BLaER1 treated with 17β-estradiol and CSF1 and Interleukin-3, amounts not matched to agents 10 nM and 100 nM (cell line): Measurements from ENCODE around the gene BNIP2.

ENCODE experiments used
- H3K27ac ChIP-seq, 11 experiments: shearing (Covaris generic); formaldehyde crosslinking; 2 replicates each; pipeline ENCODE4 v1.8.1; 2022
- H3K27me3 ChIP-seq, 11 experiments: shearing (Covaris generic); formaldehyde crosslinking; 2 replicates each; pipeline ENCODE4 v1.8.1; 2022
- H3K36me3 ChIP-seq, 11 experiments: shearing (Covaris generic); formaldehyde crosslinking; 2 replicates each; pipeline ENCODE4 v1.8.1; 2022
- H3K4me1 ChIP-seq, 10 experiments: shearing (Covaris generic); formaldehyde crosslinking; 2 replicates each; pipeline ENCODE4 v1.8.1; 2022
- H3K4me2 ChIP-seq, 11 experiments: shearing (Covaris generic); formaldehyde crosslinking; 2 replicates each; pipeline ENCODE4 v1.8.1; 2022
- H3K4me3 ChIP-seq, 10 experiments: shearing (Covaris generic); formaldehyde crosslinking; 2 replicates each; pipeline ENCODE4 v1.8.1; 2022
- H3K9ac ChIP-seq, 11 experiments: shearing (Covaris generic); formaldehyde crosslinking; 2 replicates each; pipeline ENCODE4 v1.8.1; 2022
- H3K9me3 ChIP-seq, 11 experiments: shearing (Covaris generic); formaldehyde crosslinking; replicated peaks in 1 of 11; 2 replicates each; pipeline ENCODE4 v1.8.1; 2022
- H4K20me1 ChIP-seq, 11 experiments: shearing (Covaris generic); formaldehyde crosslinking; 2 replicates each; pipeline ENCODE4 v1.8.1; 2022
- Cebpa-rat ChIP-seq, 11 experiments: shearing (Covaris generic); IDR thresholded peaks; 2 replicates each; pipeline ENCODE4 v1.8.1; 2022

The BNIP2 gene

GRCh38 chr15:59678620-59679019, 10.5 kb downstream of the BNIP2 start:
- Histone ChIP-seq H3K27me3 (no peaks in the 10 kb centered on the region), H3K4me1 (peaks cover 0 to 35% (median 6%) of the 10 kb centered on the region in 10 experiments; a peak in 13 of 20 replicates), H3K9me3 (no peaks in the 10 kb centered on the region), H3K4me3 (no peak overlapping the region), H3K36me3 (peaks cover 97 to 100% (median 98%) of the 10 kb centered on the region in 11 experiments), H3K9ac (no peak overlapping the region; a peak in 1 of 22 replicates), H4K20me1 (peaks cover 45 to 100% (median 87%) of the 10 kb centered on the region in 11 experiments), H3K4me2 (no peak overlapping the region), H3K27ac (peak overlapping the region in 5 of 11 experiments; percentile 8 to 35 (median 25); a peak in 5 of 22 replicates)
- TF ChIP-seq Cebpa-rat (IDR thresholded peaks at IDR 0.05) = no peak

DNA sequence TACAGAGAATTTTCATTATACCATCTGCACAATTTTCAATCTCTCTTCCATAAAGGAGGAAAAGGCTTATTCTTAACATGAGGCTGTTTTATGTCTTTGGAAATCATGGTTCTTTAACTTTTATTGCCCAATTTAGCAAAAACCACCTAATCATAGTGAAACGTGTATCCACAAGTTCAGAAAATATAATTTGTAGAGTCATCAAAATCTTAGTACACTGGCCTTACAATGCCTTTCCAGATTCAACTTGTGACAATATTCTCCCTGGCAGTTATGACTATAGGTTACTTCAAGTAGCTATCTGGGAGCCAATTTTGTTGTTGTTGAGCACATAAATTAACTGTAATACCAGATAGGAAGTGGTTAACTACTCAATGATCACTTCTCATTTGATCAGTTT, 10.9 kb downstream of the BNIP2 start:
- Histone ChIP-seq H4K20me1 (peaks cover 45 to 100% (median 87%) of the 10 kb centered on the region in 11 experiments), H3K4me3 (no peak overlapping the region), H3K27ac (peak overlapping the region in 3 of 11 experiments; percentile 8 to 25 (median 11); a peak in 2 of 22 replicates), H3K9me3 (no peaks in the 10 kb centered on the region), H3K4me1 (peaks cover 0 to 30% (median 5%) of the 10 kb centered on the region in 10 experiments; a peak in 10 of 20 replicates), H3K36me3 (peaks cover 97 to 100% (median 98%) of the 10 kb centered on the region in 11 experiments), H3K4me2 (no peak overlapping the region), H3K9ac (no peak overlapping the region), H3K27me3 (no peaks in the 10 kb centered on the region)
- no peak for TF ChIP-seq Cebpa-rat (IDR thresholded peaks at IDR 0.05)

GRCh38 chr15:59676565-59676964, 12.6 kb downstream of the BNIP2 start:
- no peak overlapping the region for H3K27ac ChIP-seq
- no peaks in the 10 kb centered on the region for H3K27me3 ChIP-seq
- peaks cover 45 to 100% (median 87%) of the 10 kb centered on the region in 11 experiments for H4K20me1 ChIP-seq
- H3K4me2 ChIP-seq = no peak overlapping the region
- no peaks in the 10 kb centered on the region for H3K9me3 ChIP-seq
- H3K9ac ChIP-seq = no peak overlapping the region
- TF ChIP-seq Cebpa-rat (IDR thresholded peaks at IDR 0.05) = no peak
- H3K4me1 ChIP-seq = peaks cover 0 to 26% (median 4%) of the 10 kb centered on the region in 10 experiments; a peak in 8 of 20 replicates
- H3K4me3 ChIP-seq = no peak overlapping the region
- H3K36me3 ChIP-seq = peaks cover 98 to 100% (median 100%) of the 10 kb centered on the region in 11 experiments

DNA sequence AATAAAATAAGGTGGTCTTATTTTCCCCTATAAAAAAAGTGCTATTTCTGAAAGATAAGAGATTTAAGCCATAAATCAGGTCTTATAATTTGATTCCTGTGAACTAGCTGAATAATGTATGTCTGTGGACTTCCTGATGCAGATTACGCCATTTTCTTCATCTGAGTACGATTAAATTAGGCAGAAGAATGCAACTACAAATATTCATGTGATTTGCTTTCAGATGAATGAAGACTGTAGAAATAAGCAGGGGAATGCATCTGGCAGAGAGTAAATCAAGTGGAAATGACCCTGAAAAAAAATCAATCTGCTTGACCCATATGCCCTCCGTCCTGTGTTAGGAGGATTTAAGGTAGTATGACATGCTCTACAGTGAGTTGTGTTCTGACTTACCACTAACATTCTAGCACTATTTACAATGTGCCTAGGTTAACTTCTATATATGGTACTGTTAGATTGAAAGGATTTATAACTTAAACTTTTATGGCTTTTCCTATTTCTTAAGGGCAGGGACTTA, 14.7 kb downstream of the BNIP2 start:
- no peak for TF ChIP-seq Cebpa-rat (IDR thresholded peaks at IDR 0.05)
- no peak overlapping the region for H3K9ac ChIP-seq
- peaks cover 35 to 98% (median 83%) of the 10 kb centered on the region in 11 experiments; a peak in 21 of 22 replicates for H4K20me1 ChIP-seq
- no peaks in the 10 kb centered on the region for H3K27me3 ChIP-seq
- H3K9me3 ChIP-seq = no peaks in the 10 kb centered on the region
- peaks cover 0 to 13% (median 2%) of the 10 kb centered on the region in 10 experiments; a peak in 7 of 20 replicates for H3K4me1 ChIP-seq
- H3K36me3 ChIP-seq = peaks cover 98 to 100% (median 100%) of the 10 kb centered on the region in 11 experiments
- H3K4me3 ChIP-seq = no peak overlapping the region
- H3K27ac ChIP-seq = no peak overlapping the region
- H3K4me2 ChIP-seq = no peak overlapping the region

DNA sequence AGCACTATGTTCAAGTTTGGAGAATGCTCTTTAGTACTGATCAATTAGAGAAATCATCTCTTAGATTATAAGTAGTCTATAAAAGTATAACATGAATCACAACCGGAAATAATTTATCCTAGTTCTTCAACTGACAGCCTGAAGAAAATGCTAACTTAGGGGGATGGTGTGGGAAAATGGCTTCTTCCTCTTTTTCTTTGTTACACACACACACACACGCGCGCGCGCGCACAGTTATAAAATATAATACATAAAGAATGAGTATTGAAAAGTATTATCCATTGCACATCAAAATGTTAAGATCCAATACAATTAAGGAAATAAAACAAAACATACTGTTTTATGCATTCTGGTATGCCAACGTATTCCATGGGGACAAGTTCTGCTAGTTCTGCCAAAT, 20.6 kb downstream of the BNIP2 start:
- Histone ChIP-seq H3K4me1 (no peaks in the 10 kb centered on the region), H3K4me3 (no peak overlapping the region), H4K20me1 (peaks cover 16 to 98% (median 63%) of the 10 kb centered on the region in 11 experiments; a peak in 20 of 22 replicates), H3K4me2 (no peak overlapping the region), H3K27ac (no peak overlapping the region), H3K9me3 (no peaks in the 10 kb centered on the region), H3K27me3 (no peaks in the 10 kb centered on the region), H3K9ac (no peak overlapping the region), H3K36me3 (peaks cover 92 to 100% (median 98%) of the 10 kb centered on the region in 11 experiments)
- TF ChIP-seq Cebpa-rat (IDR thresholded peaks at IDR 0.05) = no peak

DNA sequence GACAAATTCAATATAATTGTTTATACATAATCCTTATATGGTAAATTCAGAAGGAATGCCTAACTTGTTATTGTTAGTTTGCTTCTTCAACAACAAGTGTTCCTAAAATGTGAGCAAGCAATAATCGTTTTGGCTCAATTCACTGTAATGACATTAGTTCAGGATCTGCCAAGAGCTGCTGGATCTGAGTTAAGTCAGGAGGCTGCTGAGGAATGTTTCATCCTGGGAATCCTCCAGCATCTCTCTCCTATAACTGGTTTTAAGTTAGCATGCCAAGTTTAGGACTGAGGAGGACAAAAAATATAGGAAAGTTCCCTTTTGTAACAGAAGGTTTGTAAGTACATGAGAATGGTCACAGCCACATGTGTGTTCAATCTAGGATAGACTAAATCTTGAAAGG, 26.9 kb downstream of the BNIP2 start:
- H3K27ac ChIP-seq = no peak overlapping the region
- H3K9ac ChIP-seq = no peak overlapping the region
- peaks cover 5 to 71% (median 23%) of the 10 kb centered on the region in 11 experiments; a peak in 18 of 22 replicates for H4K20me1 ChIP-seq
- no peak overlapping the region for H3K4me3 ChIP-seq
- no peak overlapping the region for H3K4me2 ChIP-seq
- H3K27me3 ChIP-seq = no peaks in the 10 kb centered on the region
- H3K4me1 ChIP-seq = peaks cover 0 to 14% (median 7%) of the 10 kb centered on the region in 10 experiments; a peak in 9 of 20 replicates
- no peaks in the 10 kb centered on the region for H3K9me3 ChIP-seq
- H3K36me3 ChIP-seq = peaks cover 78 to 97% (median 88%) of the 10 kb centered on the region in 11 experiments
- no peak for TF ChIP-seq Cebpa-rat (IDR thresholded peaks at IDR 0.05)

DNA sequence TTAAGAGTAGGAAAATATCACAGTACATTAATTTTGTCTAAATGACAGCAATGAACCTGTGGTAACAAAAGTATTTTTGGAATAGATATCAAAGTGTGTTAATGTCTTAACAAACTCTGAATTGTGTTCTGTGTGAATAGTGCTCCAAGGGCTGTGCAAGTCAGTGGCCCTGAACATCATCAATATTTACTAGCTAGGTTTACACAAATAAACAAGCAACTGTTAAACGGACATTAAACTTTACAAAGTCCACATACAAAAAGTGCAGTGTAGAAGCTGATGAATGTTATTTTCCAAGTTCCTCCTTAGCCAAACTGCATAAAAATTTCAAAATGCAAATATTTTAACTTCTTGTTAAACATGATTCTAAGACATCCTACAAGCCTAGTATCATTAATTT, 29.8 kb downstream of the BNIP2 start:
- TF ChIP-seq Cebpa-rat (IDR thresholded peaks at IDR 0.05) = no peak
- no peak overlapping the region for H3K4me3 ChIP-seq
- no peak overlapping the region for H3K9ac ChIP-seq
- peaks cover 18 to 37% (median 28%) of the 10 kb centered on the region in 10 experiments for H3K4me1 ChIP-seq
- no peaks in the 10 kb centered on the region for H3K27me3 ChIP-seq
- H4K20me1 ChIP-seq = peaks cover 8 to 60% (median 22%) of the 10 kb centered on the region in 11 experiments; a peak in 15 of 22 replicates
- H3K27ac ChIP-seq = no peak overlapping the region
- no peaks in the 10 kb centered on the region for H3K9me3 ChIP-seq
- H3K36me3 ChIP-seq = peaks cover 52 to 83% (median 69%) of the 10 kb centered on the region in 11 experiments
- no peak overlapping the region for H3K4me2 ChIP-seq

GRCh38 chr15:59657635-59658125, 31.4 kb downstream of the BNIP2 start:
- peak overlapping the region; percentile 95 to 98 (median 96); a peak in 18 of 22 replicates for H3K9ac ChIP-seq
- peaks cover 18 to 46% (median 31%) of the 10 kb centered on the region in 10 experiments for H3K4me1 ChIP-seq
- peaks cover 0 to 15% (median 10%) of the 10 kb centered on the region in 11 experiments; a peak in 17 of 22 replicates for H3K9me3 ChIP-seq
- H3K4me2 ChIP-seq = peak overlapping the region; percentile 39 to 85 (median 65); a peak in 21 of 22 replicates
- H4K20me1 ChIP-seq = peaks cover 20 to 60% (median 34%) of the 10 kb centered on the region in 11 experiments; a peak in 15 of 22 replicates
- no peaks in the 10 kb centered on the region for H3K27me3 ChIP-seq
- H3K27ac ChIP-seq = peak overlapping the region in 5 of 11 experiments; percentile 92 to 97 (median 93); a peak in 10 of 22 replicates
- peak overlapping the region; percentile 86 to 99 (median 93) for H3K4me3 ChIP-seq
- TF ChIP-seq Cebpa-rat (IDR thresholded peaks at IDR 0.05) = no peak
- peaks cover 49 to 83% (median 69%) of the 10 kb centered on the region in 11 experiments for H3K36me3 ChIP-seq

GRCh38 chr15:59656897-59657634, 32.1 kb downstream of the BNIP2 start, which contains the start of gene GTF2A2:
Gene GTF2A2 (minus strand): TSS chr15:59657515. CDS start chr15:59652277, 5,238 bp downstream.
- H4K20me1 ChIP-seq = peaks cover 22 to 58% (median 38%) of the 10 kb centered on the region in 11 experiments; a peak in 15 of 22 replicates
- H3K4me1 ChIP-seq = peaks cover 18 to 46% (median 31%) of the 10 kb centered on the region in 10 experiments
- H3K9ac ChIP-seq = peak within 1 kb of the TSS; percentile 95 to 98 (median 96)
- H3K36me3 ChIP-seq = peaks cover 49 to 83% (median 69%) of the 10 kb centered on the region in 11 experiments
- no peak for TF ChIP-seq Cebpa-rat (IDR thresholded peaks at IDR 0.05)
- peak within 1 kb of the TSS; percentile 92 to 97 (median 93) for H3K27ac ChIP-seq
- H3K27me3 ChIP-seq = no peaks in the 10 kb centered on the region
- H3K4me2 ChIP-seq = peak within 1 kb of the TSS; percentile 71 to 94 (median 86)
- peak within 1 kb of the TSS; percentile 86 to 99 (median 93) for H3K4me3 ChIP-seq
- H3K9me3 ChIP-seq = peaks cover 0 to 20% (median 16%) of the 10 kb centered on the region in 11 experiments; a peak in 17 of 22 replicates
